HG03571 (cell line): Measurements from ENCODE around the gene CYP2D6.
"Not testable (repeated sequence)": the region's sequence is repeated elsewhere in the genome, so short reads cannot be mapped to it uniquely, and the experiment has no call there.

ENCODE experiments used
- ATAC-seq: cut with Tn5 transposase; IDR thresholded peaks from one replicate; pipeline ENCODE4 v1.9.1; 2021; ENCODE audit not compliant: unreplicated experiment

CYP2D6 gene

GRCh38 chr22:42135688-42136087 is 5.1 kb upstream of the CYP2D6 start:
- not testable (repeated sequence) for ATAC-seq

DNA sequence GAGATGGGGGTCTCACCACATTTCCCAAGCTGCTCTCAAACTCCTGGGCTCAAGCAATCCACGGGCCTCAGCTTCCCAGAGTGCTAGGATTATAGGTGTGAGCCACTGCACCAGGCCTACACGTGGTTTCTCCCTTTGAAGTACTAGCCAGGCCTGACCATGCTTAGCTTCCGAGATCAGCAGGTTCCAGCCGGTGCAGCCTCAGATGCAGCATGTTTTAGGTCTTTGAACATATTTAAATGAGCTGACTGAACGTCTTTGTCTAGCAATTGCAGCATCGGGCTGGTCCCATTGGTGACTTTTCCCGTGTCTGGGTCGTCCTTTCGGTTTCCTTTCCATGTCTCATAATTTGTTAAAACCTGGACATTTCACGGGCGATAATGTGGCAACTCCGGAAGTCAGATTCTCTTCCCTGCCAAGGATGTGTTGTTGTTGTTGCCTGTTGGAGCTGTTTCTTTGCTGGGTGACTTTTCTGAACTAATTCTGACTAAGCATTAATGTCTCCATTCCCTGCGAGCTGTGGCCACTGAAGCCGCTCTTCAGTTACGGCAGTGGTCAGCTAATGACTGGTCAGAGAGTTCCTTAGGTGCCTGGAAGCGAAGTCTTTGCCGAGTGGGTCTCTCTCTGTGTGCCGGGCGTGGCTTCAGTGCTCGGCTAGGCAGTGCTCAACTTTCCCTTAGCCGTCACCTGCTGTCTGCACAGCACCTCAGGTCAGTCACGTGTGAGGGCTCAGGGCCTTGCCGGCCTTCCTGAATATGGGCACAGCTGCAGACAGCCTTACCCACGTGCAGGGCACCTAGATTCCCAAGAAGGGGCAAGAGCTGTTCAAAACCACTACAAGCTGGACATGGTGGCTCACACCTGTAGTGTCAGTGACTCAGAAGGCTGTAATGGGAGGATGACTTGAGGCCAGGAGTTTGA is 3.8 kb upstream of the CYP2D6 start:
- ATAC-seq, result no peak

DNA sequence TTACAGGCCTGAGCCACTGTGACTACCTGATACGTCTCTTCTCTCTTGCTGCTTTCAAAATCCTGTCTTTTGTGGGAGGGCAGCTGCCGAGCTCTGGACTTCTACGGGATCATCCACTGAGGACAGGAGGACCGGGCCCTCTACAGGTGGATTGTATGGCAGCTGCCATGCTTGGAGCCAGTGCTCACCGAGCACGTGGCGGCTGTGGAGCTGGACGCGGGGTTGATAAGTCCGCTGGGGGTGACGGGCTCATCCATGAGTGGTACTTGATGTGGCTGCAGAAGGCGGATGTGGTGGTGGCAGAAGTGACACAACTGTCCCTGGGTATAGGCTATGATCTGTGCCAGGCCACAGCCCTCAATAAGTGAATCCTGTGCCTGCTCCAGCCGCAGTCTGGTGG is 1.8 kb upstream of the CYP2D6 start:
- no peak for ATAC-seq

DNA sequence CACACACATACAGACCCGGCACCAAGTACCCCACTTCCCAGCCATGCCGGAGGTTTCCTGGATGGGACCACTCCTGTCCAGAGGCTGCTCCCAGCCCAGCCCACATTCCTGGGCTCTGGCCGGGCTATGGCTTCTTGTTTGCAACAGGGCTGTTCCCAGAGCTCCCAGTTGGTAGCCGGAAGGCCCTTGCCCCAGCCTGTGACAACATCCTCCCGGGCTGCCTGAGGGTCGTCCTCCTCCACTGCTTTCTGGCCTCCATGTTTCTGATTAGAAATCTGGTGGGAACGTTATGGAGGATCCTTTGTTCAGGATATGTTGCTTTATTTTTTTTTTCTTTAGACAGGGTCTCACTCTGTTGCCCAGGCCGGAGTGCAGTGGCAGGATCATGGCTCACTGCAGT is 952 bp upstream of the CYP2D6 start:
- no peak for ATAC-seq

- ATAC-seq, result not testable (repeated sequence)
Observed at GRCh38 chr22:42130182-42130581, 428 bp downstream of the CYP2D6 start.

DNA sequence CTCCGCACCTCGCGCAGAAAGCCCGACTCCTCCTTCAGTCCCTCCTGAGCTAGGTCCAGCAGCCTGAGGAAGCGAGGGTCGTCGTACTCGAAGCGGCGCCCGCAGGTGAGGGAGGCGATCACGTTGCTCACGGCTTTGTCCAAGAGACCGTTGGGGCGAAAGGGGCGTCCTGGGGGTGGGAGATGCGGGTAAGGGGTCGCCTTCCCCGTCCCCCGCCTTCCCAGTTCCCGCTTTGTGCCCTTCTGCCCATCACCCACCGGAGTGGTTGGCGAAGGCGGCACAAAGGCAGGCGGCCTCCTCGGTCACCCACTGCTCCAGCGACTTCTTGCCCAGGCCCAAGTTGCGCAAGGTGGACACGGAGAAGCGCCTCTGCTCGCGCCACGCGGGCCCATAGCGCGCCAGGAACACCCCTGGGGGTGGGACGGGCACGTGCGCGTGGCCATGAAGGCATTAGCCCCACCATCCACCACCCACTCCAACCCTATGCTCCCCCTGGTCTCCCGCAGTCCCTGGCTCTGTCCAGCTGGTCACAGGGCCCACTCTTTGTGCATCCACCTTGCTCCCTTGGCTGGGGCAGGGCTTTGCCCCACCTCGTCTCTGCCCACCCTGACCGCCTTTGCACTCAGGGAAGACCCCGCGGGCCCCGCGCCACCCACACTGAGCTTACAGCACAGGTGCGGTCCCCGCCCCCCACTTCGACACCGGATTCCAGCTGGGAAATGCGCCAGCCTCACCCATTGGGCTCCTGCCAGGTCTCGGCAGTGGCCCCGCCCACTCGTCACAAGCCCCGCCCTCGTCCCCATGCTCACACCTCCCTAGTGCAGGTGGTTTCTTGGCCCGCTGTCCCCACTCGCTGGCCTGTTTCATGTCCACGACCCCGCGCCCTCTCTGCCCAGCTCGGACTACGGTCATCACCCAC is 1.6 kb downstream of the CYP2D6 start:
- not testable (repeated sequence) for ATAC-seq

DNA sequence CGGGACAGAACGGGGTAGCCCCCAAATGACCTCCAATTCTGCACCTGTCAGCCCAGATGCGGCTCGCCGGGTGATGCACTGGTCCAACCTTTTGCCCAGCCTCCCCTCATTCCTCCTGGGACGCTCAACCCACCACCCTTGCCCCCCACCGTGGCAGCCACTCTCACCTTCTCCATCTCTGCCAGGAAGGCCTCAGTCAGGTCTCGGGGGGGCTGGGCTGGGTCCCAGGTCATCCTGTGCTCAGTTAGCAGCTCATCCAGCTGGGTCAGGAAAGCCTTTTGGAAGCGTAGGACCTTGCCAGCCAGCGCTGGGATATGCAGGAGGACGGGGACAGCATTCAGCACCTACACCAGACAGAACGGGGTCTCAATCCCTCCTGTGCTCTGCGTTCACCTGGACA is 2.6 kb downstream of the CYP2D6 start:
- ATAC-seq, result not testable (repeated sequence)

GRCh38 chr22:42127606-42128005 is 3.0 kb downstream of the CYP2D6 start:
- ATAC-seq, result no peak

DNA sequence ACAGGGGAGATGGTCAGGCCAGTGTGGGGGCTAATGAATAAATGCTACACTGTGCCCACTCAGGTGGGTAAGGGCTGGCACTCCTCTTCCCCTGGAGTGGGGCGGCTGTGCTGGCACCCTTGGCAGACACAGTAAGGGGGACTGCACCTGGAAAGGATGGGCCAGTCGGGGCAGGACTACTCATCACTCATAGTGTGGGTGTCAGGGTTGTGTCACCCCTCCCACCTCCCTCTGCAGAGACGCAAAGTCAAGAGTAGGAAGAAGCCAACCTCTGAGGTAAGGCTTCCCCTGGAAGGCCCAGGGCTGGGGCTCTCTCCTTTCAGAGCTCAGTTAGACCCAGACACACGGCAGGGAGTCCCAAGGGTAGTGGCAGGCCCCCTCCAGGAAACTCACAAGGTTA is 7.1 kb downstream of the CYP2D6 start:
- not testable (repeated sequence) for ATAC-seq

DNA sequence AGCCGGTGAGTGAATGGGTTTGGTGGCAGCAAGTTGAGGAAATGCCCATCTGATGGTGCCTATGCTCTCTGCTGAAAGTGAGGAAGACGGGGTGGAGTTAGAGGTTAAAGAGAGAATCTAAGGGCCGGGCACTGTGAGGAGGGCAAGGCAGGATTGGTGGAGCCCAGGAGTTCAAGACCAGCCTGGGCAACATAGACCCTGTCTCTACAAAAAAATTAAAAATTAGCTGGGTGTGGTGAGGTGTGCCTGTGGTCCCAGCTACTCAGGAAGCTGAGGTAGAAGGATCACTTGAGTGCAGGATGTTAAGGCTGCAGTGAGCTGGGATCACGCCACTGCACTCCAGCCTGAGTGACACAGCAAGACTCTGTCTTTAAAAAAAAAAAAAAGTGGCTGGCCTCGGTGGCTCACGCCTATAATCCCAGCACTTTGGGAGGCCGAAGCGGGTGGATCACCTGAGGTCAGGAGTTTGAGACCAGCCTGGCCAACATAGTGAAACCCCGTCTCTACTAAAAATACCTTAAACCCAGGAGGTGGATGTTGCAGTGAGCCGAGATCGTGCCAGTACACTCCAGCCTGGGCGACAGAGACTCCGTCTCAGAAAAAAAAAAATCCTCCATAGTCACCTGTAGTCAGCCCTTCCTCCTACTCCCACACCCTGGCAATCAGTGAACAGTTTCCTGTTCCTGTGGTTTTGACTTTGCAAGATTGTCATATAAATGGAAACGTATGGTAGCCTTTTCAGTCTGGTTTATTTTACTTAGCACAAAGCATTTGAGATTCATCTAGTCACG is 10.2 kb downstream of the CYP2D6 start:
- not testable (repeated sequence) for ATAC-seq

GRCh38 chr22:42116848-42117424 is 13.7 kb downstream of the CYP2D6 start:
- no peak for ATAC-seq

GRCh38 chr22:42115420-42115830 is 15.2 kb downstream of the CYP2D6 start:
- not testable (repeated sequence) for ATAC-seq

DNA sequence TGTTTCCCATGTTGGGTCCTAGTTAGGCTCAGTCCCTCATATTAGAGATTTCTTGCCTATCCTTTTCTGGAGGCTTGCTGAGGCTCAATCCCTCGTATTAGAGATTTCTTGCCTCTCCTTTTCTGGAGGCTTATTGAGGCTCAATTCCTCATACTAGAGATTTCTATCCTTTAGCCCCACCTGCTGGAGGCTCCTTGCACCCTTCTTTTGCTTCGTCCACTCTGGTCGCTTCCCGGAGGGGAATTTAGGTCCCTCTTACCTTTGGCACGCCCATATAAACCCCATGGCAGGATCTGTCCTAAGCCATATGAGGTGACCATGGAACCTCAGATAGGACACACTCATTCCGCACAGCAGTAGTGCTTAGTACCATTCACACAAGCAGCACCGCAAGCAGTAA is 15.9 kb downstream of the CYP2D6 start:
- ATAC-seq, result no peak

- ATAC-seq, result not testable (repeated sequence)
Observed at GRCh38 chr22:42112793-42113192, 17.8 kb downstream of the CYP2D6 start.

DNA sequence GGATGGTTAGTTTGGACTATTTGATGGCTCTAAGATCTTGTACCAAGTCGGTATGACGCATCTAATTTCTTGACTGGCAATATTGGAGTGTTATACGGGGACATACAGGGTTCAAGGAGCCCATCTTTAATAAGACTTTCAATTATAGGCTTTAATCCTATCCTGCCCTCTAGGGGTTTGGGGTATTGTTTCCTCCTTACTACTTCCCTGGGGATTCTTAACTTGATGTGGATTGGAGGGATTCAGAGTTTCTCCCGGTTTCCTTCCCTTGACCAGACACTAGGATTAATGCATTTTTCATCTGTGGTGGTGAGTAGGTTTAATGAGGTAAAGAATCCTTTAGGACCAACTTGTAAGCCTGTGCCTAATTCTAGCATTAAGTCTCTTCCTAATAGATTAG is 18.8 kb downstream of the CYP2D6 start:
- ATAC-seq, result no peak

GRCh38 chr22:42108848-42109247 is 21.8 kb downstream of the CYP2D6 start:
- ATAC-seq, result no peak

- ATAC-seq, result not testable (repeated sequence)
Observed at GRCh38 chr22:42104332-42104860, 26.2 kb downstream of the CYP2D6 start.

- no peak for ATAC-seq
Observed at GRCh38 chr22:42101199-42101598, 29.4 kb downstream of the CYP2D6 start.

DNA sequence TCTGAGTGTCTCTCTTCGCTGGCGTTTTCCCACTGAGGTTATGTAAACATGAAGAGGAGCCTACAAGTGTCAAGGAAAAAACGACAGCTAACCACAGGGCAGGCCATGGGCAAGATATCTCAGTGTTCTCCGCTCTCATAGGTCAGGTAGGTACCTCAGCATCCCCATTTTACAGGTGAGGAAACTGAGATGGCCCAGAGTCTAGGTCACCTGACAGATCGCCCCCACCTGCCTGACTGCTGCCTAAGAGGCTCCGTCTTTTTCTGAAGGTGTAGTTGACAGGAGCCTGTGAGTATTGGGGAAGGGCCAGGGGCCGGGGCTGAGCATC is 39.2 kb downstream of the CYP2D6 start:
- ATAC-seq, result no peak
